Panc1 (cell line): ENCODE measurements around the gene EMC8. TPM values are rescaled to one million over a fixed set of nuclear protein-coding genes. Genes with fewer than 3 reads are reported as not detected.

Source experiments
- ATAC-seq: fragments of 200-7000 bp; cut with Tn5 transposase; 2 replicates; pipeline ENCODE4 v1.9.1; 2020; ENCODE audit warnings: mild to moderate bottlenecking, moderate library complexity
- BruUV-seq: library from RNA; stranded (reverse); fragments of 400-500 nt; replicated peaks from 2 replicates; lab custom pipeline; 2021; lab: Mats Ljungman, UMichigan
- CTCF ChIA-PET: fragments of 300-600 bp; sonication (Branson Sonifier 250); formaldehyde crosslinking; loops from one replicate; lab custom pipeline; 2022; ENCODE audit warnings: antibody characterized with exemption; lab: Charles Lee
- POLR2A ChIA-PET: fragments of 300-600 bp; sonication (Branson Sonifier 250); formaldehyde crosslinking; loops from one replicate; lab custom pipeline; 2022; ENCODE audit warnings: antibody characterized with exemption; lab: Charles Lee
- DNase-seq: peaks from one replicate; pipeline ENCODE4 v3.0.0-alpha.2; 2010; ENCODE audit warnings: low read depth, low spot score
- H3K27ac ChIP-seq: 2 replicates; pipeline ENCODE4 v1.5.1; 2011; ENCODE audit warnings: mild to moderate bottlenecking, low read length, inconsistent platforms
- H3K27me3 ChIP-seq: fragments of 200-500 bp; sonication (Bioruptor generic); 2 replicates; pipeline ENCODE4 v1.6.0; 2014; ENCODE audit warnings: low read length, inconsistent platforms; ENCODE audit not compliant: control insufficient read depth, insufficient read depth
- H3K36me3 ChIP-seq: fragments of 200-500 bp; sonication (Bioruptor generic); 2 replicates; pipeline ENCODE4 v1.5.1; 2014; ENCODE audit warnings: inconsistent platforms, mild to moderate bottlenecking, low read length, moderate library complexity; ENCODE audit not compliant: control insufficient read depth, insufficient read depth
- H3K4me1 ChIP-seq: 2 replicates; pipeline ENCODE4 v1.5.1; 2011; ENCODE audit warnings: inconsistent platforms, mild to moderate bottlenecking, low read length, moderate library complexity; ENCODE audit not compliant: control insufficient read depth, insufficient read depth
- H3K4me3 ChIP-seq, 2 experiments: 2 replicates each; pipeline ENCODE4 v1.5.1; 2011 to 2012; ENCODE audit warnings: low read depth in 2 of 2, low read length in 2 of 2, mild to moderate bottlenecking in 2 of 2, inconsistent platforms in 1 of 2, moderate library complexity in 1 of 2
- H3K9me3 ChIP-seq: fragments of 200-500 bp; sonication (Bioruptor generic); 2 replicates; pipeline ENCODE4 v1.5.1; 2014; ENCODE audit warnings: low read depth, mild to moderate bottlenecking, inconsistent platforms, low read length, moderate library complexity; ENCODE audit not compliant: control insufficient read depth, insufficient read depth
- CTCF ChIP-seq: fragments of 450-650 bp; IDR thresholded peaks from 2 replicates; pipeline ENCODE4 v1.5.1; 2017; ENCODE audit warnings: mild to moderate bottlenecking
- POLR2AphosphoS5 ChIP-seq: IDR thresholded peaks from 2 replicates; pipeline ENCODE4 v1.6.1; 2012; ENCODE audit warnings: mild to moderate bottlenecking, low read depth, low read length, moderate library complexity
- SIN3A ChIP-seq: IDR thresholded peaks from 2 replicates; pipeline ENCODE4 v1.6.1; 2012; ENCODE audit warnings: low read depth, mild to moderate bottlenecking, low read length, moderate library complexity, borderline replicate concordance; ENCODE audit not compliant: insufficient read depth
- TCF7L2 ChIP-seq: IDR thresholded peaks from 2 replicates; pipeline ENCODE4 v1.6.1; 2011; ENCODE audit warnings: mild to moderate bottlenecking, low read depth, low read length, inconsistent platforms
- in situ Hi-C: cut with HindIII; loops from 2 replicates; pipeline ENCODE4 v1.10.0; 2016; ENCODE audit warnings: low sequenced_read_pairs, low pct_unique_long_range_greater_than_20kb
- intact Hi-C: fragments of 100-400 bp; cut with micrococcal nuclease; formaldehyde crosslinking; loops from one replicate; pipeline ENCODE4 v1.10.0; 2022; ENCODE audit not compliant: unreplicated experiment
- total RNA-seq: library from RNA; stranded (reverse); gene quantifications from one replicate; pipeline ENCODE4 v1.2.1, GENCODE V29; 2021; ENCODE audit not compliant: unreplicated experiment
- TF ChIP-seq, protein P1 (sequence below), 2 experiments: IDR thresholded peaks; 2 replicates each; pipeline ENCODE4 v1.6.1; 2011 to 2012; ENCODE audit warnings: low read depth in 2 of 2, control low read depth in 1 of 2, low read length in 1 of 2, mild to moderate bottlenecking in 1 of 2, moderate library complexity in 1 of 2; ENCODE audit not compliant: insufficient read depth in 1 of 2

Gene EMC8
- total RNA-seq, 1 experiment from 2014 or later: 39.1 TPM

DNA sequence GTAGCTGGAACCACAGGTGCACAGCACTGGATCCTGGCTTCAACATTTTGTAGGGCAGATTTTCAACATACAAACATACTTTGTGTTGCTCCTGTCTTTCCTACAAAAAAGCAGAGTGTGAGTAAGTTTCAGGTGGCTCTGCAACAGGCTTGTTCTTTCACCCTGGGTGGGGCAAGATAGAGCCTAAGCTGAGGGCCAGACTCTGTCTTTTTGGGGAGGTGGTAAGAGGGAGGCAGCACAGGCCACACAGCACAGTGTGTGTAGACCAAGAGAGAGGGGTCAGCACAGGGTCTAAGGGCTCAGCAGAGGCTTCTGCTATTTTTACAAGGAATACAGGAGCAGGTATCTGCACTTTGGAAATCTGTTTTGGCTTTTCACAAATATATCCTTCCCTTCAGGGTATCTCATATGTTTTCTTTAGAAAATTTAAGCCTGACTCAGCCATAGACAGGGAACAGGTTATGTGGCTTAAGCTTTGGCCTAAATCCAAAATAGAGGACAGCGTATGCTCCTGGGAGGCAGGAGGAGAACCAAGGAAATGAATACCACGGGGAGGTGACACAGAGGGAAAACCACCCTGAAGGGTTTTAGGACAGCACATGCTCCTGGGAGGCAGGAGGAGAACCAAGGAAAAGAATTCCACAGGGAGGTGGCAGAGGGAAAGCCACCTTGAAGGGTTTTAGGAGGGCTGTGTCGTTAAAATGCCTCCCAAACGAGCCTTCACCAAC is 21.6 kb downstream of the EMC8 start:
- H3K36me3 ChIP-seq: peaks cover 3% of the 10 kb centered on the region; the same call in 1 of the 2 replicates
- ATAC-seq: no peak

GRCh38 chr16:85774811-85775210 is 24.5 kb downstream of the EMC8 start:
- intact Hi-C loops: no loop called here
- H3K4me3 ChIP-seq: no peak overlapping the region
- no peak overlapping the region for H3K27ac ChIP-seq
- no peaks in the 10 kb centered on the region for H3K27me3 ChIP-seq
- no TSS peak for BruUV-seq
- DNase-seq: no peak
- ChIA-PET CTCF (no interaction called here), POLR2A (interaction anchor here (0.6 kb wide), 1 partner anchor 15 kb away, joined by 8 read pairs; no protein-coding TSS in a partner anchor)
- no peak for ATAC-seq
- in situ Hi-C loops: no loop called here
- H3K4me1 ChIP-seq: no peaks in the 10 kb centered on the region
- TF ChIP-seq CTCF (no peak), TCF7L2 (no peak), SIN3A (no peak), POLR2AphosphoS5 (no peak)
- TF ChIP-seq, protein P1, sequence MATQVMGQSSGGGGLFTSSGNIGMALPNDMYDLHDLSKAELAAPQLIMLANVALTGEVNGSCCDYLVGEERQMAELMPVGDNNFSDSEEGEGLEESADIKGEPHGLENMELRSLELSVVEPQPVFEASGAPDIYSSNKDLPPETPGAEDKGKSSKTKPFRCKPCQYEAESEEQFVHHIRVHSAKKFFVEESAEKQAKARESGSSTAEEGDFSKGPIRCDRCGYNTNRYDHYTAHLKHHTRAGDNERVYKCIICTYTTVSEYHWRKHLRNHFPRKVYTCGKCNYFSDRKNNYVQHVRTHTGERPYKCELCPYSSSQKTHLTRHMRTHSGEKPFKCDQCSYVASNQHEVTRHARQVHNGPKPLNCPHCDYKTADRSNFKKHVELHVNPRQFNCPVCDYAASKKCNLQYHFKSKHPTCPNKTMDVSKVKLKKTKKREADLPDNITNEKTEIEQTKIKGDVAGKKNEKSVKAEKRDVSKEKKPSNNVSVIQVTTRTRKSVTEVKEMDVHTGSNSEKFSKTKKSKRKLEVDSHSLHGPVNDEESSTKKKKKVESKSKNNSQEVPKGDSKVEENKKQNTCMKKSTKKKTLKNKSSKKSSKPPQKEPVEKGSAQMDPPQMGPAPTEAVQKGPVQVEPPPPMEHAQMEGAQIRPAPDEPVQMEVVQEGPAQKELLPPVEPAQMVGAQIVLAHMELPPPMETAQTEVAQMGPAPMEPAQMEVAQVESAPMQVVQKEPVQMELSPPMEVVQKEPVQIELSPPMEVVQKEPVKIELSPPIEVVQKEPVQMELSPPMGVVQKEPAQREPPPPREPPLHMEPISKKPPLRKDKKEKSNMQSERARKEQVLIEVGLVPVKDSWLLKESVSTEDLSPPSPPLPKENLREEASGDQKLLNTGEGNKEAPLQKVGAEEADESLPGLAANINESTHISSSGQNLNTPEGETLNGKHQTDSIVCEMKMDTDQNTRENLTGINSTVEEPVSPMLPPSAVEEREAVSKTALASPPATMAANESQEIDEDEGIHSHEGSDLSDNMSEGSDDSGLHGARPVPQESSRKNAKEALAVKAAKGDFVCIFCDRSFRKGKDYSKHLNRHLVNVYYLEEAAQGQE (IDR thresholded peaks at IDR 0.05; ENCODE audit: insufficient read depth in 1 of 2, low read depth in 2 of 2, low read length in 1 of 2): no peak
- H3K36me3 ChIP-seq: peaks cover 3% of the 10 kb centered on the region; the same call in 1 of the 2 replicates
- H3K9me3 ChIP-seq: no peaks in the 10 kb centered on the region

More for the DNA sequence above, 21.6 kb downstream of the EMC8 start:
- no peak overlapping the region for H3K4me3 ChIP-seq
- no peak overlapping the region for H3K27ac ChIP-seq
- DNase-seq: no peak
- in situ Hi-C loops (no loop called here), intact Hi-C loops (no loop called here)
- TF ChIP-seq POLR2AphosphoS5: no peak
- TF ChIP-seq, protein P1 (IDR thresholded peaks at IDR 0.05; ENCODE audit: insufficient read depth in 1 of 2, low read depth in 2 of 2, low read length in 1 of 2): no peak
- TF ChIP-seq TCF7L2: no peak
- TF ChIP-seq CTCF: no peak
- no TSS peak for BruUV-seq
- ChIA-PET CTCF (no interaction called here), POLR2A (no interaction called here)
- no peaks in the 10 kb centered on the region for H3K9me3 ChIP-seq
- H3K4me1 ChIP-seq: no peaks in the 10 kb centered on the region
- no peaks in the 10 kb centered on the region for H3K27me3 ChIP-seq
